Mesothelial cell of epicardium (in vitro differentiated cells): ENCODE results near the gene ELOVL7. TPM values are rescaled to one million over a fixed set of nuclear protein-coding genes. Genes with fewer than 3 reads are reported as not detected.
"Not testable (repeated sequence)": the region's sequence is repeated elsewhere in the genome, so short reads cannot be mapped to it uniquely, and the experiment has no call there.

Experiments used
- DNase-seq, 2 experiments: peaks; one replicate each; pipeline ENCODE4 v3.0.0; 2021; ENCODE audit warnings: low spot score in 2 of 2; ENCODE audit not compliant: unreplicated experiment in 2 of 2
- H3K27ac Mint-ChIP-seq: 2 replicates; pipeline ENCODE4 v1.8.0; 2021; ENCODE audit warnings: mixed read lengths
- H3K27me3 Mint-ChIP-seq: 2 replicates; pipeline ENCODE4 v1.8.0; 2021; ENCODE audit warnings: low read depth, mixed read lengths
- H3K36me3 Mint-ChIP-seq: 2 replicates; pipeline ENCODE4 v1.8.0; 2021; ENCODE audit warnings: mixed read lengths
- H3K4me1 Mint-ChIP-seq: 2 replicates; pipeline ENCODE4 v1.8.0; 2021; ENCODE audit warnings: mixed read lengths
- H3K4me3 Mint-ChIP-seq: 2 replicates; pipeline ENCODE4 v1.8.0; 2021; ENCODE audit warnings: mild to moderate bottlenecking, moderate library complexity, mixed read lengths
- H3K9me3 Mint-ChIP-seq: 2 replicates; pipeline ENCODE4 v1.8.0; 2021; ENCODE audit warnings: mixed read lengths
- total RNA-seq: library from RNA; stranded (reverse); gene quantifications from 3 replicates; pipeline ENCODE4 v1.2.1, GENCODE V29; 2021
- TF ChIP-seq, protein P1 (sequence below): fragments of 200-600 bp; sonication (generic); IDR thresholded peaks from one replicate; pipeline ENCODE4 v1.5.0; 2021; ENCODE audit warnings: antibody characterized with exemption; ENCODE audit not compliant: unreplicated experiment

The ELOVL7 gene
- total RNA-seq, 1 donor from 2014 or later, result 9.2 TPM

DNA sequence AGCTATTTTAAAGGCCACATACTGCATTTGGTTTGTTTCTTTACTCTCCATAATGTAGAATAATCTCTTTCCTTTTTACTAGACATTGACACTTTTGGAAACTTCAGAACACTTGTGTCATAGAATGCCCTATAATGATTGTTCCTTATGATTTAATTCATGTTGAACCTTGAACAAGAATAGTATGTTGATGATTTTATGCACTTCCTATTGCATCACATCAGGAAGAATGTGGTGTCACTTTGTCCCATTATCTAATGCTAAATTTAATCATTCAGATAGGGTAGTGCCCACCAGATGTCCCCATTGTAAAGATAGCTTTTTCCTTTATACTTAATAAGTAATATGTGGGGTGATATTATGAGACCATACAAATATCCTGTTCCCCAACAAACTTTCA, 124.7 kb downstream of the ELOVL7 start:
- Mint-ChIP-seq H3K27me3 (peaks cover 22% of the 10 kb centered on the region), H3K4me3 (no peak overlapping the region), H3K36me3 (no peaks in the 10 kb centered on the region), H3K4me1 (peaks cover 4% of the 10 kb centered on the region), H3K9me3 (peaks cover 8% of the 10 kb centered on the region), H3K27ac (no peak overlapping the region)
- no peak for DNase-seq
- TF ChIP-seq, protein P1, sequence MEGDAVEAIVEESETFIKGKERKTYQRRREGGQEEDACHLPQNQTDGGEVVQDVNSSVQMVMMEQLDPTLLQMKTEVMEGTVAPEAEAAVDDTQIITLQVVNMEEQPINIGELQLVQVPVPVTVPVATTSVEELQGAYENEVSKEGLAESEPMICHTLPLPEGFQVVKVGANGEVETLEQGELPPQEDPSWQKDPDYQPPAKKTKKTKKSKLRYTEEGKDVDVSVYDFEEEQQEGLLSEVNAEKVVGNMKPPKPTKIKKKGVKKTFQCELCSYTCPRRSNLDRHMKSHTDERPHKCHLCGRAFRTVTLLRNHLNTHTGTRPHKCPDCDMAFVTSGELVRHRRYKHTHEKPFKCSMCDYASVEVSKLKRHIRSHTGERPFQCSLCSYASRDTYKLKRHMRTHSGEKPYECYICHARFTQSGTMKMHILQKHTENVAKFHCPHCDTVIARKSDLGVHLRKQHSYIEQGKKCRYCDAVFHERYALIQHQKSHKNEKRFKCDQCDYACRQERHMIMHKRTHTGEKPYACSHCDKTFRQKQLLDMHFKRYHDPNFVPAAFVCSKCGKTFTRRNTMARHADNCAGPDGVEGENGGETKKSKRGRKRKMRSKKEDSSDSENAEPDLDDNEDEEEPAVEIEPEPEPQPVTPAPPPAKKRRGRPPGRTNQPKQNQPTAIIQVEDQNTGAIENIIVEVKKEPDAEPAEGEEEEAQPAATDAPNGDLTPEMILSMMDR, result no peak

DNA sequence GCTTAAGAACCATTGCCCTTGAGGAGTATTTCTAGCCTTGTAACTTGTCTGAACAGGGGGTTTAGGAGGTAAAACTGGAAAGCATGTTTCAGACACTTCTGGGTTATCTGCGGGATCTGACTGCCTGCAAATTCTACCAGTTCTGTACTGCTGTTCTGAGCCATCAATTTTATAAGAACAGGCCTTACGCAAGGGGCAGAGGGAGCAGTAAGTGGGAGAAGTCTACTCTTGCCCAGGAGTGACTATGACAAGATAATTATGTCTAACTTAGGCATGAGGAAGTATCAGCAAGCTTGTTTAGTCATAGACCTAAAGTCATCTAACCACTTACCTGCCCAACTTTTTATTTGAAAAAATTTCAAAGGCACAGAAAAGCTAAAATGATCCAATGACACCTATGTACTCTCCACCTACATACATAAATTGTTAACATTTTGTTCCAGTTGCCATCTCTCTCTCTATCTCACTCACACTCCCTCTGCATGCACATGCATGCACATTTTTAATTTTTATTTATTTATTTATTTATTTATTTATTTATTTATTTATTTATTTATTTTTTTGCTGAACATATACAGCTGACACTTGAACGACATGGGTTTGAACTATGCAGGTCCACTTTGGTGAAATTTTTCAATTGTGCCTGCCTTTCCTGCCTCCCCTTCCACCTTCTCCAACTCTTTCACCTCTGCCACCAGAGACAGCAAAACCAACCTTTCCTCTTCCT, 125.7 kb downstream of the ELOVL7 start:
- DNase-seq, result no peak
- H3K36me3 Mint-ChIP-seq, result no peaks in the 10 kb centered on the region
- no peak overlapping the region for H3K27ac Mint-ChIP-seq

DNA sequence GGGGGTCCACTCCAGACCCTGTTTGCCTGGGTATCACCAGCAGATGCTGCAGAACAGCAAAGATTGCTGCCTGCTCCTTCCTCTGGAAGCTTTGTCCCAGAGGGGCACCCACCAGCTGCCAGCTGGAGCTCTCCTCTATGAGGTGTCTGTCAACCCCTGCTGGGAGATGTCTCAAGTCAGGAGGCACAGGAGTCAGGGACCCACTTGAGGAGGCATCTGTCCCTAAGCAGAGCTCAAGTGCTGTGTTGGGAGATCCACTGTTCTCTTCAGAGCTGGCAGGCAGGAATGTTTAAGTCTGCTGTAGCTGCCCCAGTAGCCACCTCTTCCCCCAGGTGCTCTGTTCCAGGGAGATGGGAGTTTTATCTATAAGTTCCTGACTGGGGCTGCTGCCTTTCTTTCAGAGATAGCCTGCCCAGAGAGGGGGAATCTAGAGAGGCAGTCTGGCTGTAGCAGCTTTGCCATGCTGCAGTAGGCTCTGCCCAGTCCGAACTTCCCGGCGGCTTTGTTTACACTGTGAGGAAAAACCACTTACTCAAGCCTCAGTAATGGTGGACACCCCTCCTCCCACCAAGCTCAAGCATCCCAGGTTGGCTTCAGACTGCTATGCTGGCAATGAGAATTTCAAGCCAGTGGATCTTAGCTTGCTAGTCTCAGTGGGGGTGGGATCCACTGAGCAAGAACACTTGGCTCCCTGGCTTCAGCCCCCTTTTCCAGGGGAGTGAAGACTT, 128.7 kb downstream of the ELOVL7 start:
- Mint-ChIP-seq H3K27me3 (peaks cover 13% of the 10 kb centered on the region), H3K9me3 (peaks cover 19% of the 10 kb centered on the region)
- not testable (repeated sequence) for H3K36me3 Mint-ChIP-seq, DNase-seq, H3K4me3 Mint-ChIP-seq, H3K27ac Mint-ChIP-seq, H3K4me1 Mint-ChIP-seq

More for the DNA sequence above, 125.7 kb downstream of the ELOVL7 start:
- TF ChIP-seq, protein P1, result no peak
- peaks cover 4% of the 10 kb centered on the region for H3K4me1 Mint-ChIP-seq
- H3K4me3 Mint-ChIP-seq, result no peak overlapping the region
- H3K9me3 Mint-ChIP-seq, result peaks cover 11% of the 10 kb centered on the region
- peaks cover 21% of the 10 kb centered on the region for H3K27me3 Mint-ChIP-seq

DNA sequence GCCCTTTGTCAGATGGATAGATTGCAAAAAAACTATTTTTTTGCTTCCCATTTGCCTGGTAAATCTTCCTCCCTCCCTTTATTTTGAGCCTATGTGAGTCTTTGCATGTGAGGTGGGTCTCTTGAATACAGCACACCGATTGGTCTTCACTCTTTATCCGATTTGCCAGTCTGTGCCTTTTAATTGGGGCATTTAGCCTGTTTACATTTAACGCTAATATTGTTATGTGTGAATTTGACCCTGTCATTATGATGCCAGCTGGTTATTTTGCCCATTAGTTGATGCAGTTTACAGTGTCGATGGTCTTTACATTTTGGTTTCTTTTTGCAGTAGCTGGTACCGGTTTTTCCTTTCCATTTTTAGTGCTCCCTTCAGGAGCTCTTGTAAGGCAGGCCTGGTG, 131.1 kb downstream of the ELOVL7 start:
- Mint-ChIP-seq H3K4me1 (peaks cover 1% of the 10 kb centered on the region), H3K9me3 (peaks cover 19% of the 10 kb centered on the region), H3K27me3 (peaks cover 6% of the 10 kb centered on the region), H3K4me3 (no peak overlapping the region), H3K36me3 (no peaks in the 10 kb centered on the region), H3K27ac (no peak overlapping the region)
- TF ChIP-seq, protein P1, result no peak
- no peak for DNase-seq

DNA sequence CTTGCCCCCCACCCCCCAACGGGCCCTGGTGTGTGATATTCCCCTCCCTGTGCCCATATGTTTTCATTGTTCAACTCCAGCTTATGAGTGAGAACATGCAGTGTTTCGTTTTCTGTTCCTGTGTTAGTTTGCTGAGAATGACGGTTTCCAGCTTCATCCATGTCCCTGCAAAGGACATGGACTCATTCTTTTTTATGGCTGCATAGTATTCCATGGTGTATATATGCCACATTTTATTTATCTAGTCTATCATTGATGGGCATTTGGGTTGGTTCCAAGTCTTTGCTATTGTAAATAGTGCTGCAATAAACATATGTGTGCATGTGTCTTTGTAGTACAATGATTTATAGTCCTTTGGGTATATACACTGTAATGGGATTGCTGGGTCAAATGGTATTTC, 132.2 kb downstream of the ELOVL7 start:
- not testable (repeated sequence) for DNase-seq, H3K27ac Mint-ChIP-seq, H3K36me3 Mint-ChIP-seq, H3K27me3 Mint-ChIP-seq, H3K4me1 Mint-ChIP-seq, H3K4me3 Mint-ChIP-seq
- peaks cover 19% of the 10 kb centered on the region for H3K9me3 Mint-ChIP-seq

DNA sequence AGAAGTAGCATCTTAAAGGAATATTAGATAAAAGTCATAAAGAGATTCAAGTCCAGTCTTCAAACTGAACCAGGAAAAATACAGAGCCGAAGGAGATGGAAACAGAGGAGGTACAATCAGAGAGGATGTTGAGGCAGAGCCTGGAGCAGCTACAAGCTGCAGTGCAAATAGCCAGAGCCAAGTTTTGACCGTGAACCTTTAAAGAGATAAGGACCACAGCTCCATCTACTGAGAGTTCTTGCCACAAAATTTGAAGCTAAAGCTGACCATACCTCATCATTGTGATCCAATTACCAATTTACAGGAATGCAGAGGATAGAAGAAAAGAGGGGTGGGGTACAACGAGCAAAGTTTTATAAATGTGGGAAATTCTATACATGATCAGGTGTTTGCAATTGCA, 133.7 kb downstream of the ELOVL7 start:
- Mint-ChIP-seq H3K27ac (no peak overlapping the region), H3K9me3 (peaks cover 19% of the 10 kb centered on the region), H3K4me1 (no peaks in the 10 kb centered on the region), H3K4me3 (no peak overlapping the region), H3K36me3 (no peaks in the 10 kb centered on the region), H3K27me3 (peaks cover 6% of the 10 kb centered on the region)
- no peak for DNase-seq
- TF ChIP-seq, protein P1, result no peak
